CD4-positive, alpha-beta memory T cell (primary cell): Measurements from ENCODE around the gene MGAT1. TPM values are rescaled to one million over a fixed set of nuclear protein-coding genes. Genes with fewer than 3 reads are reported as not detected.

ENCODE experiments used
- CTCF ChIA-PET: fragments of 350-600 bp; sonication (Branson Sonifier 250); formaldehyde crosslinking; loops from one replicate; lab custom pipeline; 2021; ENCODE audit warnings: inconsistent platforms; ENCODE audit not compliant: partially characterized antibody; lab: Charles Lee
- POLR2A ChIA-PET: fragments of 350-600 bp; sonication (Branson Sonifier 250); formaldehyde crosslinking; loops from one replicate; lab custom pipeline; 2021; ENCODE audit not compliant: partially characterized antibody; lab: Charles Lee
- DNase-seq, 5 donors: peaks; one replicate each; pipeline versions ENCODE4 v3.0.0 to v3.0.0-alpha.2; 2020 to 2022; ENCODE audit warnings: mixed read lengths in 1 of 5
- H3K27ac ChIP-seq: one replicate; pipeline ENCODE4 v1.7.0; 2013; ENCODE audit warnings: low read depth, low read length
- H3K27me3 ChIP-seq: 2 replicates; pipeline ENCODE4 v1.7.0; 2013; ENCODE audit warnings: mild to moderate bottlenecking, low read length, moderate library complexity; ENCODE audit not compliant: insufficient read depth
- H3K36me3 ChIP-seq: 2 replicates; pipeline ENCODE4 v1.7.0; 2013; ENCODE audit warnings: mild to moderate bottlenecking, low read length, moderate library complexity; ENCODE audit not compliant: insufficient read depth
- H3K4me1 ChIP-seq: 2 replicates; pipeline ENCODE4 v1.7.0; 2013; ENCODE audit warnings: mild to moderate bottlenecking, low read length, moderate library complexity; ENCODE audit not compliant: insufficient read depth
- H3K4me3 ChIP-seq, 2 donors: one replicate each; pipeline ENCODE4 v1.7.0; 2013; ENCODE audit warnings: low read length in 2 of 2, mild to moderate bottlenecking in 1 of 2
- H3K9me3 ChIP-seq, 2 donors: one replicate each; pipeline ENCODE4 v1.7.0; 2013; ENCODE audit warnings: low read length in 2 of 2, control low read depth in 1 of 2; ENCODE audit not compliant: control insufficient read depth in 1 of 2
- H3K27ac Mint-ChIP-seq, 7 donors: one replicate each; pipeline ENCODE4 v1.8.0; 2020 to 2021; ENCODE audit warnings: mixed read lengths in 7 of 7, mild to moderate bottlenecking in 6 of 7, inconsistent platforms in 3 of 7, moderate library complexity in 3 of 7
- H3K27me3 Mint-ChIP-seq, 2 donors: one replicate each; pipeline ENCODE4 v1.8.0; 2020 to 2021; ENCODE audit warnings: mixed read lengths in 2 of 2
- H3K36me3 Mint-ChIP-seq, 2 donors: one replicate each; pipeline ENCODE4 v1.8.0; 2020 to 2021; ENCODE audit warnings: mixed read lengths in 2 of 2, inconsistent platforms in 1 of 2, mild to moderate bottlenecking in 1 of 2
- H3K4me1 Mint-ChIP-seq, 4 donors: one replicate each; pipeline ENCODE4 v1.8.0; 2020 to 2021; ENCODE audit warnings: mixed read lengths in 4 of 4, mild to moderate bottlenecking in 1 of 4
- H3K4me3 Mint-ChIP-seq, 8 donors: one replicate each; pipeline ENCODE4 v1.8.0; 2020 to 2021; ENCODE audit warnings: mixed read lengths in 8 of 8, mild to moderate bottlenecking in 7 of 8, moderate library complexity in 6 of 8, inconsistent platforms in 3 of 8
- H3K9me3 Mint-ChIP-seq, 8 donors: one replicate each; pipeline ENCODE4 v1.8.0; 2020 to 2021; ENCODE audit warnings: mixed read lengths in 8 of 8, mild to moderate bottlenecking in 5 of 8, inconsistent platforms in 3 of 8, moderate library complexity in 1 of 8
- intact Hi-C: fragments of 100-400 bp; cut with micrococcal nuclease; formaldehyde crosslinking; loops from one replicate; pipeline ENCODE4 v1.15.1; 2023
- polyA plus RNA-seq, 2 donors: library from polyadenylated mRNA; unstranded; fragments of 300-500 nt; fragmentation: Illumina TruSeq; gene quantifications; one replicate each; pipeline ENCODE4 v1.2.3, GENCODE V29; 2021
- total RNA-seq, 2 experiments: library from RNA; stranded (reverse); gene quantifications; one replicate each; pipeline ENCODE4 v1.2.3, GENCODE V29; 2021

The MGAT1 gene
- total and polyA plus RNA-seq, 4 experiments from 2014 or later: 135 to 187 (median 168) TPM

- CTCF ChIA-PET: interaction anchor here (1.1 to 15.0 kb wide), 3 partner anchors 10 to 20 kb away, joined by 4 to 109 read pairs (median 7); no protein-coding TSS in a partner anchor
- peaks cover 0 to 10% of the 10 kb centered on the region in 2 donors for H3K36me3 Mint-ChIP-seq
- no peaks in the 10 kb centered on the region for H3K27me3 ChIP-seq
- H3K27ac Mint-ChIP-seq: peak overlapping the region; percentile 91 to 100 (median 96)
- intact Hi-C loops: loop anchor here (2.0 to 5.0 kb wide), 2 partner anchors 27 to 451 kb away; partner anchors contain the start of gene TRIM52
- H3K9me3 Mint-ChIP-seq: peaks cover 0 to 2% (median 0%) of the 10 kb centered on the region in 8 donors
- no peaks in the 10 kb centered on the region for H3K36me3 ChIP-seq
- no peaks in the 10 kb centered on the region for H3K9me3 ChIP-seq
- H3K4me3 Mint-ChIP-seq: peak overlapping the region; percentile 85 to 96 (median 88)
- POLR2A ChIA-PET: interaction anchor here (1.6 to 11.9 kb wide), 4 partner anchors 13 to 49 kb away, joined by 3 to 271 read pairs (median 106); partner anchors contain the start of genes MGAT1 and ZFP62
- H3K4me3 ChIP-seq: no peak overlapping the region
- H3K4me1 ChIP-seq: peaks cover 57% of the 10 kb centered on the region
- no peaks in the 10 kb centered on the region for H3K27me3 Mint-ChIP-seq
- no peak for DNase-seq
- peaks cover 48 to 83% (median 65%) of the 10 kb centered on the region in 4 donors for H3K4me1 Mint-ChIP-seq
- peak overlapping the region; percentile 93 for H3K27ac ChIP-seq
Observed at GRCh38 chr5:180811623-180812124, 9.1 kb upstream of the MGAT1 start.

- Histone ChIP-seq H3K9me3 (no peaks in the 10 kb centered on the region), H3K4me3 (peak overlapping the region; percentile 60 to 95), H3K27me3 (no peaks in the 10 kb centered on the region), H3K4me1 (peaks cover 57% of the 10 kb centered on the region), H3K36me3 (no peaks in the 10 kb centered on the region), H3K27ac (peak overlapping the region; percentile 93)
- intact Hi-C loops: loop anchor here (1.0 to 5.0 kb wide), 6 partner anchors 9 to 451 kb away; partner anchors contain the start of genes CNOT6, MGAT1, TRIM52 and ZFP62
- CTCF ChIA-PET: interaction anchor here (0.7 to 15.0 kb wide), 6 partner anchors 10 to 49 kb away, joined by 3 to 109 read pairs (median 4); no protein-coding TSS in a partner anchor
- Mint-ChIP-seq H3K27ac (peak overlapping the region; percentile 91 to 100 (median 96)), H3K4me3 (peak overlapping the region; percentile 85 to 96 (median 88)), H3K9me3 (peaks cover 0 to 2% (median 0%) of the 10 kb centered on the region in 8 donors), H3K36me3 (peaks cover 0 to 11% of the 10 kb centered on the region in 2 donors), H3K4me1 (peaks cover 51 to 84% (median 66%) of the 10 kb centered on the region in 4 donors), H3K27me3 (no peaks in the 10 kb centered on the region)
- DNase-seq: peak in 1 of 5 donors; percentile 40
- POLR2A ChIA-PET: interaction anchor here (0.7 to 11.9 kb wide), 18 partner anchors 12 to 450 kb away, joined by 3 to 271 read pairs (median 5); partner anchors contain the start of genes MGAT1, TRIM41, TRIM52 and ZFP62
Observed at GRCh38 chr5:180810959-180811622, 8.5 kb upstream of the MGAT1 start.

- no peaks in the 10 kb centered on the region for H3K36me3 ChIP-seq
- intact Hi-C loops: loop anchor here (1.0 to 5.0 kb wide), 6 partner anchors 8 to 452 kb away; partner anchors contain the start of genes CNOT6, MGAT1, TRIM52 and ZFP62
- peak overlapping the region; percentile 60 to 95 for H3K4me3 ChIP-seq
- ChIA-PET POLR2A (interaction anchor here (0.6 to 11.9 kb wide), 21 partner anchors 12 to 451 kb away, joined by 3 to 271 read pairs (median 5); partner anchors contain the start of genes MGAT1, TRIM41, TRIM52 and TRIM7), CTCF (interaction anchor here (0.7 to 15.0 kb wide), 5 partner anchors 9 to 50 kb away, joined by 3 to 109 read pairs (median 5); no protein-coding TSS in a partner anchor)
- peak overlapping the region; percentile 83 to 99 (median 90) for H3K4me3 Mint-ChIP-seq
- H3K27ac ChIP-seq: peak overlapping the region; percentile 93
- H3K27me3 Mint-ChIP-seq: no peaks in the 10 kb centered on the region
- peaks cover 53 to 87% (median 69%) of the 10 kb centered on the region in 4 donors for H3K4me1 Mint-ChIP-seq
- peak; percentile 95 to 99 (median 98) for DNase-seq
- H3K9me3 Mint-ChIP-seq: peaks cover 0 to 2% (median 0%) of the 10 kb centered on the region in 8 donors
- peak overlapping the region; percentile 92 to 100 (median 99) for H3K27ac Mint-ChIP-seq
- H3K36me3 Mint-ChIP-seq: peaks cover 0 to 11% of the 10 kb centered on the region in 2 donors
- H3K9me3 ChIP-seq: no peaks in the 10 kb centered on the region
- H3K27me3 ChIP-seq: no peaks in the 10 kb centered on the region
- peaks cover 61% of the 10 kb centered on the region for H3K4me1 ChIP-seq
Observed at GRCh38 chr5:180810210-180810958, 7.8 kb upstream of the MGAT1 start.

GRCh38 chr5:180809403-180810209, 7.0 kb upstream of the MGAT1 start:
- Mint-ChIP-seq H3K27me3 (no peaks in the 10 kb centered on the region), H3K36me3 (peaks cover 5 to 13% of the 10 kb centered on the region in 2 donors), H3K4me3 (peak overlapping the region; percentile 83 to 99 (median 90)), H3K9me3 (peaks cover 0 to 2% (median 0%) of the 10 kb centered on the region in 8 donors), H3K27ac (peak overlapping the region; percentile 92 to 100 (median 99)), H3K4me1 (peaks cover 57 to 90% (median 73%) of the 10 kb centered on the region in 4 donors)
- Histone ChIP-seq H3K27me3 (no peaks in the 10 kb centered on the region), H3K4me1 (peaks cover 69% of the 10 kb centered on the region), H3K27ac (peak overlapping the region; percentile 93), H3K4me3 (peak overlapping the region; percentile 50 to 95), H3K36me3 (no peaks in the 10 kb centered on the region), H3K9me3 (no peaks in the 10 kb centered on the region)
- ChIA-PET POLR2A (interaction anchor here (0.6 to 11.9 kb wide), 19 partner anchors 8 to 452 kb away, joined by 3 to 271 read pairs (median 5); partner anchors contain the start of genes MGAT1, TRIM41, TRIM52 and TRIM7), CTCF (interaction anchor here (0.9 to 15.0 kb wide), 5 partner anchors 10 to 59 kb away, joined by 3 to 109 read pairs (median 5); no protein-coding TSS in a partner anchor)
- intact Hi-C loops: loop anchor here (1.0 to 10.0 kb wide), 7 partner anchors 7 to 453 kb away; partner anchors contain the start of genes CNOT6, MGAT1, TRIM52 and ZFP62
- DNase-seq: peak; percentile 96 to 98 (median 97)

- Mint-ChIP-seq H3K36me3 (peaks cover 5 to 13% of the 10 kb centered on the region in 2 donors), H3K9me3 (peaks cover 0 to 2% (median 0%) of the 10 kb centered on the region in 8 donors), H3K27me3 (no peaks in the 10 kb centered on the region), H3K4me3 (peak overlapping the region; percentile 83 to 99 (median 90)), H3K4me1 (peaks cover 55 to 91% (median 72%) of the 10 kb centered on the region in 4 donors), H3K27ac (peak overlapping the region; percentile 92 to 100 (median 97))
- ChIA-PET POLR2A (interaction anchor here (0.8 to 11.9 kb wide), 9 partner anchors 10 to 1185 kb away, joined by 3 to 271 read pairs (median 3); partner anchors contain the start of genes HNRNPH1, MGAT1, TRIM52 and ZFP62), CTCF (interaction anchor here (0.9 to 15.0 kb wide), 4 partner anchors 13 to 60 kb away, joined by 3 to 109 read pairs (median 3); no protein-coding TSS in a partner anchor)
- H3K4me1 ChIP-seq: peaks cover 71% of the 10 kb centered on the region
- intact Hi-C loops: loop anchor here (10.0 kb wide), 1 partner anchor 376 kb away; no protein-coding TSS in a partner anchor
- H3K27ac ChIP-seq: peak overlapping the region; percentile 93
- H3K27me3 ChIP-seq: no peaks in the 10 kb centered on the region
- no peak for DNase-seq
- peak overlapping the region; percentile 37 to 95 for H3K4me3 ChIP-seq
- H3K36me3 ChIP-seq: no peaks in the 10 kb centered on the region
- no peaks in the 10 kb centered on the region for H3K9me3 ChIP-seq
Observed at GRCh38 chr5:180808461-180809000, 5.9 kb upstream of the MGAT1 start.
